GM18909 (cell line): ENCODE results near the gene ARSB.
A peak's percentile ranks its signal among the peaks of the same experiment; 100 is the strongest.
"Not testable (repeated sequence)": the region's sequence is repeated elsewhere in the genome, so short reads cannot be mapped to it uniquely, and the experiment has no call there.

Experiments
- ATAC-seq: cut with Tn5 transposase; IDR thresholded peaks from one replicate; pipeline ENCODE4 v1.9.1; 2021; ENCODE audit warnings: mild to moderate bottlenecking; ENCODE audit not compliant: unreplicated experiment, poor library complexity

The ARSB gene

DNA sequence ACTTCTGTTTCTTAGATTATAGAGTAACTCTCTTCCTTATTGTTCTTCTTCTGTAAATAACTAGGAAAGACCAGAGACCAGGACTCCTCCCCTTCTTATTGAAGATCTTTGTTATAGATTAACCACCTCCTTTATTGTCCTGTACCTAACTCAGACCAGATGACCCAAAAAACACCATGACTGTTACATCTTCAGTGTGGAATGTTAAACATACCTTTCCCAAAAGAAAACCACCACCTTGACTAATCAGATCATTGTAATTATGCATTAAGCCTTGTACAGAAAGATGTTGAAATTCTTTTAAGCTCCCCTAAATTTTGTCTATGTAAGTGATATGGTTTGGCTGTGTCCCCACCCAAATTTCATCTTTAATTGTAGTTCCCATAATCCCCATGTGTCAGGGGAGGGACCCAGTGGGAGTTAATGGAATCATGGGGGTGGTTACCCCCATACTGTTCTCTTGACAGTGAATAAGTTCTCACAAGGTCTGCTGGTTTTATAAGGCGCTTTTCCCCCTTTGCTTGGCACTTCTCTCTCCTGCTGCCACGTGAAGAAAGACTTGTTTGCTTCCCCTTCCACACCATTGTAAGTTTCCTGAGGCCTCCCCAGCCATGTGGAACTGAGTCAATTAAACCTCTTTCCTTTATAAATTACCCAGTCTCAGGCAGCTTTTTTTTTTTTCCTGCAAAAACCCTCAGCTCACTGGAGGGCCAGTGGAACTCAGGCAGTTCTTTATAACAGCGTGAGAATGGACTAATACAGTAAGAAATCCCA, 26.3 kb downstream of the ARSB start:
- ATAC-seq: no peak

- ATAC-seq: no peak
These were observed 28.2 kb downstream of the ARSB start for GRCh38 chr5:78956901-78957300.

DNA sequence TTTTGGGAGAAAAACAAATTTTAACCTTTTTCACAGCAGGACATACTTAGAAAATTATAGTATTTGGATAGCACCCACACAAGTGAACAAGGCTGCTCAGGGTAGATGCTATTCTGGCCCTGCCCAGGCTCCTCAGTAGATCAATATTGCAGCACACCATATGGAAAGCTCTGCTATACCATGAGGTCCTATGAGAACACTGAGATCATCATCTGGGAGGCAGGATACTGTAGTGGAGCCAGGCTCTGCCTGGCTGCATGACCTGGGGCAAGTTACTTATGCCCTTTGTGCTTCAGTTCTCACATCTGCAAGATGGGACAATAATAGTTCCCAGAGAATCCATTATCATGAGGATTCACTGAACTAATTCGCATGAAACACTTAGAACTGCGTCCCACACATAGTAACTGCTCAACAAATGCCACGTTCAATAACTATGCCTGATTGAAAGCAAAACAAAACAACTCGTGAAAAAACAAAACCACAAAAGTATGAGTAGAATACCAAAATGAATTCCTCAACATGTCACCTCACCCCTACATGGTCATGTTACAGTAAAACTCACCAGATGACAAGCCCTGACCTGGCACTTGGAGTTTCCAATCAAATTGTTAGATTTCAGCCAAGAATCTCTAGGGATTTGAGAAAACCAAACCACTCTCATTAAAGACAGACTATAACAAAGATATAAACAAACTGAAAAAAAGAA, 31.9 kb downstream of the ARSB start:
- ATAC-seq: no peak

GRCh38 chr5:78930721-78931120, 54.4 kb downstream of the ARSB start:
- no peak for ATAC-seq

DNA sequence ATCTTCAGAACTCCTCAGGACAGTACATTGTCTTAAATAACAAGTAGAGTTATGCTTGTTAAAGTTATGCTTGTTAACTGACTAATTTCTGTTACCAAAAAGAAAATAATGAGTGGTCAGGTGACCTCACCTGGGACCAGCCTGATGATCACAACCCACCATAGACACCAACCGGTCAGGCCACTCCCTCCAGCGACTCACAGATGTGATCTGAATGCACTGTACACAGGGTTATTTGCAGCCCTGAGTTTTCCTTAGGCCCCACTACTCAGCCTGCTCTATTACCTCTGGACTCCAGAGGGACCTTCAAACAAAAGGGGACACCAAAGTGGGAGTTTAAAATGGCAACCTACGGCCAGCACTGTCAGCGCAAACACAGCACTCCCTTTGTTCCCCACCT, 55.3 kb downstream of the ARSB start:
- ATAC-seq: no peak

- ATAC-seq: no peak
These were observed 57.3 kb downstream of the ARSB start for GRCh38 chr5:78927657-78928282.

DNA sequence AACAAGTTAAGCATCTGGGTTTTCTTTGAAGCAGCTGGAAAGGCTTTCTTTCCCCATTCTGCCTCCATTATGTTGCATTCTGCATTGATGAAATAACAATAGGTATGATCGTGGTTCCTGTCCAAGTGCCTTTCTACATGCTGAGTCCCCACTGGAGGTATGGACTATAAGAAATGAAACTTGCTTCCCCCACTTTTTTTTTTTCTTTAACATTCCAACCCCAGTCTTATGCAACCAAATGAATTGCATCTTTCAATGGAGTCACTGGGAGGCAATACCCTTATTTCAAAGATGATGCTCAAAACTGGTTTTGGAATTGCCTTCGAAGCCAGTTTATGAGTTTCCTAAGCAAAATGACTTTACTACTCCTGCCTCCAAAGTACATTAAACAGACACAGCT, 58.9 kb downstream of the ARSB start:
- no peak for ATAC-seq

DNA sequence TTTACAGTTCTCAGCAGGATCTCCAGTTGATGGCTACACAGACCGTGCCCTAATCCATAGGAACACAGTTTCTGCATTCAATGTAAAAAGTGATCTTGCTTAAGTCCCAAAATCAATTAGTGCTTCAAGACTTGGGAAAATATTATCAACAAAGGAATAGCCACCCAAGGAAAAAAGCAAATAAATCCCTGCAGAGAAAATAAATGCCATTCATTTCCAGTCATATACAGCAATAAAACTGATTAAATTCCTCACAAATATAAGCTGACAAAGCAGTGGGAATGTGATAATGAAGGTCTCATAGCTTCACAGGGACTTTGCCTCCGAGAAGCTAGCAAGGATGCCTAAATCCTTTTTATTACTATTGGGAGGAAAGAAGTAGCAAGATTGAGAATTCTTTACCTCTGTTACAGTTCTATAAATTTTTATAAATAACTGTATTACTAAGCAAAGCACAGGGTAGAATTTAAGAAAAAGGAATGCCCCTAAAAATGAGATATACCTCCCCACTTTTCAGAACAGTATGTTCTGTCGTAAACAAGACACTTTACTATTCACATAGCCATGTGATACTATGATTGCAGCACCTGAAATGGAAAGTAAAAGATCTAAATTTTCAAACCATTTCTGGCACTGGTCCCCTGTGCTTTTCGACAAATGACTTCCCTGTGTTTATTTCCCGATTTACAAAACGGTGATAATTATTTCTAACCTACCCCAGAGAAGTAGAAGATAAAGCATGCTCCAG, 59.8 kb downstream of the ARSB start:
- ATAC-seq: no peak

DNA sequence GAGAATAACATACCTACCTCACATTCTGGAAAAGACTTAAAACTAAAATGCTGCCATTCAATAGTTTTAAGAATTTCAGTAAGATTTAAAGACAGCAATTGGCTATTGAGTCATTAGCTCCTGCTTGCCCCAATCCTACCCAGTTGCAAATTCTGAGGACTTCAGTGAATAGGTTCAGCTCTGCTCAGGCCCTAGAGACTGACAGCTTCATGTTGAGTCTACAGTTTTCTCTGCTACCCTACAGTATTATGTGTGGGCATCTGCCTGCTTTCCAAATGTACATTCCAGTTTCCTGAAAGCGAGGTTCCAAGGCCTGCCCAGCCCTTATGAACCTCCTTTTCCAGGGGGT, 61.5 kb downstream of the ARSB start:
- no peak for ATAC-seq

- peak; percentile 59 for ATAC-seq
These were observed 62.1 kb downstream of the ARSB start for GRCh38 chr5:78922879-78923621.

- no peak for ATAC-seq
These were observed 64.5 kb downstream of the ARSB start for GRCh38 chr5:78920604-78921003.

DNA sequence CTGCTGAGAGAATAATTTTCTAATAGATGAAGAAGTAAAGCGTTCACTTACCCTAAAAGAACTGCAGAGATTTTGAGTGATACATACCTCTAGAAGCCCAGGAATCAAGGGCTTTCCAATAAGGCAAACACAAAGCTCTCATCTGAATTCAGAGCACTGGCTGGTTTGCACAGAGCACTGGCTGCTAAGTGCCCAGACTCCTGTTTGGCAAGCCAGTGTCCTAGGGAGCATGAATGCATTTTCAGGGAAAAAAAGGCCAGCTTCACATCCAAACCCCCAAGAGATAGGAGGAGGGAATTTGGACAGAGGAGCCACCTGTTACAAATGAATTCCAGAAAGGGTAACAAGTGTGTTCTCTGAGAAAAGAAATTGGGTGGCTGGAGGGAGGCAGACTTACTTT, 65.3 kb downstream of the ARSB start:
- no peak for ATAC-seq

- ATAC-seq: no peak
These were observed 69.1 kb downstream of the ARSB start for GRCh38 chr5:78916044-78916443.

DNA sequence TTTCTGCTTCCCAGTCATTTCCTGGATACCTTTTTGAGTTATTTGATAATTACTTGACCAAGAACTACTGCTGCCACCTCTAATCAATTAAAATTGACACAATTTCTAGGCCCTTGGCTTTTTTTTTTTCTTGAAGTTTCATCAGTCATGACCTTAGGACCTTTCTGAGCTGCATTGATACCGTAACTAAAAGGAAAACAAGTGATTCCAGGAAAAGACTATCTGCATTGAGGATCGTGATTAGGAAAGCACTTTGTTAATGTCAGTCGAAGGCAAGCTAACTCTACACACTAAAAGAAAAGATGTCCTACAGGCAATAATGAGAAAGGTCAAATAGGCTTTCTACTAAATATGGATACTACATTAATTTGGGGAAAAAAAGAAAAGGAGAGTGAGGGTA, 69.9 kb downstream of the ARSB start:
- no peak for ATAC-seq

DNA sequence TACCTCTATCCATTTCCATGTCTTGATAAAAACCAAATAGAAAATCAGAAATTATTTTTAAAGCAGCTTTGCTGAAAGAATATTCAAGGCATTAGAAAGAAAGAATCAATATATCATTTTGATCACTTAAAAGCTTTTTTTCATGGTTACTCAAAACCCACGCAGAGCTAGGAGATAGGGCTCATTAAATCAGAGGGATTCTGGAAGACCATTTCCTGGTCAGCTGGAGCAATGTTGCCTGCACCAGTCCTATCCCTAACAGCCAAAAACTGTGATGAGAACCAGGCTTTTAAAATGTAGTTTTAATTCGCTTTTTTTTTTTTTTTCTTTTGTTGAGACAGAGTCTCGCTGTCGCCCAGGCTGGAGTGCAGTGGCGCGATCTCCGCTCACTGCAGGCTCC, 72.3 kb downstream of the ARSB start:
- ATAC-seq: no peak

- ATAC-seq: no peak
These were observed 72.9 kb downstream of the ARSB start for GRCh38 chr5:78912085-78912771.

DNA sequence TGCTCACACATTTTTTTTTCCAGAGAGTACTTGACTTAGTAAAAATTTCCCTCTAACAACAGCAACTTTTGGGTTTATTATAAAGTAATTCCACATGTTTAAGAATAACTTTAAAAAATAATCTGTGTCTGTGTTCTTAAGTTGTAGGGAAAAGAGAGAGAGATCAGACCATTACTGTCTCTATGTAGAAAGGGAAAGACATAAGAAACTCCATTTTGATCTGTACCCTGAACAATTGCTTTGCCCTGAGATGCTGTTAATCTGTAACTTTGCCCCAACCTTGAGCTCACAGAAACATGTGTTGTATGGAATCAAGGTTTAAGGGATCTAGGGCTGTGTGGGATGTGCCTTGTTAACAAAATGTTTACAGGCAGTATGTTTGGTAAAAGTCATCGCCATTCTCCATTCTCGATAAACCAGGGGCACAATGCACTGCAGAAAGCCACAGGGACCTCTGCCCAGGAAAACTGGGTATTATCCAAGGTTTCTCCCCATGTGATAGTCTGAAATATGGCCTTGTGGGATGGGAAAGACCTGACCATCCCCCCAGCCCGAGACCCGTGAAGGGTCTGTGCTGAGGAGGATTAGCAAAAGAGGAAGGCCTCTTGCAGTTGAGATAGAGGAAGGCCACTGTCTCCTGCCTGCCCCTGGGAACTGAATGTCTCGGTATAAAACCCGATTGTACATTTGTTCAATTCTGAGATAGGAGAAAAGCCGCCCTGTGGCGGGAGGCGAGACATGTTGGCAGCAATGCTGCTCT, 75.7 kb downstream of the ARSB start:
- ATAC-seq: not testable (repeated sequence)

GRCh38 chr5:78908173-78909061, 76.7 kb downstream of the ARSB start:
- no peak for ATAC-seq
